NCI-H2081 (cell line): ENCODE results near the gene NOD2.

ENCODE experiments used
- DNase-seq, 2 experiments: peaks; one replicate each; lab custom pipeline; 2025; lab: John Stamatoyannopoulos, UW

NOD2 gene

GRCh38 chr16:50742576-50743200, 49.3 kb downstream of the NOD2 start:
- DNase-seq: no peak

- no peak for DNase-seq
These were observed 50.3 kb downstream of the NOD2 start for GRCh38 chr16:50743581-50744225.

GRCh38 chr16:50744881-50745280, 51.5 kb downstream of the NOD2 start:
- DNase-seq: no peak

- DNase-seq: no peak
These were observed 52.5 kb downstream of the NOD2 start for GRCh38 chr16:50745940-50746339.

- DNase-seq: no peak
These were observed 54.0 kb downstream of the NOD2 start for GRCh38 chr16:50747207-50747956.

- DNase-seq: no peak
These were observed 58.1 kb downstream of the NOD2 start for GRCh38 chr16:50751528-50751927.

GRCh38 chr16:50752471-50753235, 59.2 kb downstream of the NOD2 start:
- DNase-seq: no peak

GRCh38 chr16:50756473-50756872, 63.1 kb downstream of the NOD2 start:
- no peak for DNase-seq

- DNase-seq: no peak
These were observed 67.9 kb downstream of the NOD2 start for GRCh38 chr16:50761267-50761666.

GRCh38 chr16:50762241-50762640, 68.8 kb downstream of the NOD2 start:
- DNase-seq: no peak

GRCh38 chr16:50763211-50763610, 69.8 kb downstream of the NOD2 start:
- DNase-seq: no peak

GRCh38 chr16:50765260-50765659, 71.9 kb downstream of the NOD2 start:
- no peak for DNase-seq

- no peak for DNase-seq
These were observed 72.5 kb downstream of the NOD2 start for GRCh38 chr16:50765861-50766260.

- no peak for DNase-seq
These were observed 73.8 kb downstream of the NOD2 start for GRCh38 chr16:50767197-50767596.

- DNase-seq: no peak
These were observed 78.0 kb downstream of the NOD2 start for GRCh38 chr16:50771366-50771765.

GRCh38 chr16:50774405-50774804, 81.0 kb downstream of the NOD2 start:
- no peak for DNase-seq

GRCh38 chr16:50774960-50775359, 81.6 kb downstream of the NOD2 start:
- DNase-seq: no peak

GRCh38 chr16:50776037-50776436, 82.6 kb downstream of the NOD2 start:
- no peak for DNase-seq

GRCh38 chr16:50778284-50779163, 85.1 kb downstream of the NOD2 start:
- DNase-seq: no peak

- DNase-seq: no peak
These were observed 87.6 kb downstream of the NOD2 start for GRCh38 chr16:50781043-50781442.

GRCh38 chr16:50781518-50781917, 88.1 kb downstream of the NOD2 start:
- DNase-seq: no peak
